Measurements from ENCODE around the gene GMDS.
A peak's percentile ranks its signal among the peaks of the same experiment; 100 is the strongest.

Gene GMDS

DNA sequence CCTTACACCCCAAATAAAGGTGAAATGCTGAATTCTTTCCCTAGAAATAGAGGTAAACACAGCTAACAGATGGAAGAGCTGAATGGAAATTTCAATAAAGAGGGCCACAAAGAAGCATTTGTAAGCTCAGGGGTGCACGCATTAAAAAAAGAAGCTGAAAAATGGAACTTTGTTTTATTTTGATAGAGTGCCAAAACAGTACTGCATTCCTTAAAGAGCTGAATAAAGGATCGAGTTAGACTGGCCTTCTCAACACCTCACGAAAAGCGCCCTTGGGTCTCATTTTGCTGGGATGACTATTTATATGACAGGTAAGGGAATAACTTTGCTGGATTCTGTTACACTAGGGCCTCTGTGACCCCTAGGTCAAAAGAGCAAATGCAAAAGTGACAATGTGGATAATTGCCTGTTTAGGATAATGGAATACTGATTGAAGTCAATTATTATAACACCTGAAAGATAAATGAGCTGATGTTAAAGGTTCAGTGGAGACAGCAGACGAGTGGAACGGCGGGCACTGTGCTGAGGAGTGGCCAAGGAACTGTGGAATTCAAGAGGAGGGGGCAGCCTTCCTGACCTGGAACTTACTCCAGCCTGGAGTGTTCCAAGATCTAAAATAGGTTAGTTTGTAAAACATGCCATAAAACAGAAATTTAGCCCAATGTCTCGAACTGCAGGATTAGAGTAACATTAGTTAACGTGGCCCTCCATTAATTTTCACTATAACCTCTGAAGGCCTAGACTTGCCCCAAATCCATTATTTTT lies 467.3 kb downstream of the GMDS start:
- H3K9me3 ChIP-seq (ENCODE audit: control insufficient read depth, low read length), result no peaks in the 10 kb centered on the region
- no peaks in the 10 kb centered on the region for H3K36me3 ChIP-seq (ENCODE audit: control insufficient read depth, insufficient read depth, low read length)
- H3K27ac ChIP-seq (ENCODE audit: low read depth, low read length, severe bottlenecking), result no peak overlapping the region
- WGBS, 2 experiments (ENCODE audit: insufficient coverage in 2 of 2), result 88 to 89% methylated on average over 9 of the region's 9 CpGs
- H3K4me3 ChIP-seq (ENCODE audit: extremely low read depth, insufficient read depth, low read length, poor library complexity, severe bottlenecking), result no peak overlapping the region
- H3K4me1 ChIP-seq (ENCODE audit: control insufficient read depth, insufficient read depth, low read length, poor library complexity, severe bottlenecking), result no peaks in the 10 kb centered on the region

DNA sequence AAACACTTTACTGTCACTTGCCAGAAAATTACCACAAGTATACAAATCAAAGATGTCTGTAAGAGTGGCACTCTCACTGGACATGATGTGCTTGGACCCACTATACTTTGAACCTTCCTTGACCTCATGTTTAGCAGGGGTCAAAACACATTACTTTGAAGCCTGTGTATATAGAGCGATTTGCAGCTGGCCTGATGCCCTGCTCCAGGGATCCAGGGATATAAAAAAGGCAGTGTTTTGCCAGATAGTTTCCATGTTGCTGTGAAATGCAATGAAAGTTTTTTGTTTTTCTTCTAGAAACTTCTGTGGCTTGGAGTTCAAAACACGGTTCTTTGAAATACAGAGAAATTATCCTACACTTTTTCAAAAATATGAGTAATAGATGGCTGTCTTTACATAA lies 470.0 kb downstream of the GMDS start:
- no peak overlapping the region for H3K4me3 ChIP-seq (ENCODE audit: extremely low read depth, insufficient read depth, low read length, poor library complexity, severe bottlenecking)
- 86 to 92% methylated on average over 1 of the region's 2 CpGs for WGBS, 2 experiments (ENCODE audit: insufficient coverage in 2 of 2)

DNA sequence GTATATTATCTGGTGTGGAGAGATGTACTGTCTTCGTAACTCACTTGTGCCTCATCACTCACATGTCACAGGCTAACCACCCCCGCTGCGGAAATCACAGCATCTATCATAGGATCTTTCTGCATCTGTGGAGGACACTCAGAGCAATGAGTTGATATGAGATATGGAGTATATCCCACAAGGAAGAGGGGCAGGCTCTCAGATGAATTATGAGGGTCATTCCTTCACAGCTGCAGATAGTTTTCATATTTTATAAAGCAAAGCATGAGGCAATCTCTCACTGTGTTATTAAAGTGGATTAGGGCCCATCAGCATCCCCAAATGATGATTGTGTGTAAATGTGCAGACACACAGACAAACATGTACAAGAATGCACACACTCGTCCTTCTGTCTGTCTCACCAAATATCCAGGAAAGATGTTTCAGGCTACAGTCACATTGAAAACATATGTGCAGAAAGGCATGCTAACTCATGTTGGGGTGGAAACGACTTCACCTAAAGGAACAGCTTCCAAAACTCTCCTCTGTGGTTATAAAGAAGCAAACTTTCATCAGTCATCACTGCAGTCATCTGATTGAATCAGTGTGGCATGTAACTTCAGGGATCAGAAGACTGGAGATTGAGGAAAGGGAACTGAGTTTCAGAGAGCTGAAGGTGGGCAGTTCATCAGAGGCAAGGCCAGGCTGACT lies 471.0 kb downstream of the GMDS start:
- WGBS, 2 experiments (ENCODE audit: insufficient coverage in 2 of 2), result 78% methylated on average over 1 of the region's 5 CpGs; no CpG with 5 or more reads in 1 of the 2 experiments
- H3K27ac ChIP-seq (ENCODE audit: low read depth, low read length, severe bottlenecking), result no peak overlapping the region
- H3K9me3 ChIP-seq (ENCODE audit: control insufficient read depth, low read length), result no peaks in the 10 kb centered on the region
- no peaks in the 10 kb centered on the region for H3K36me3 ChIP-seq (ENCODE audit: control insufficient read depth, insufficient read depth, low read length)
- no peaks in the 10 kb centered on the region for H3K4me1 ChIP-seq (ENCODE audit: control insufficient read depth, insufficient read depth, low read length, poor library complexity, severe bottlenecking)
- H3K4me3 ChIP-seq (ENCODE audit: extremely low read depth, insufficient read depth, low read length, poor library complexity, severe bottlenecking), result no peak overlapping the region

More for the DNA sequence above, 470.0 kb downstream of the GMDS start:
- no peaks in the 10 kb centered on the region for H3K9me3 ChIP-seq (ENCODE audit: control insufficient read depth, low read length)
- H3K36me3 ChIP-seq (ENCODE audit: control insufficient read depth, insufficient read depth, low read length), result no peaks in the 10 kb centered on the region
- H3K27ac ChIP-seq (ENCODE audit: low read depth, low read length, severe bottlenecking), result no peak overlapping the region
- H3K4me1 ChIP-seq (ENCODE audit: control insufficient read depth, insufficient read depth, low read length, poor library complexity, severe bottlenecking), result no peaks in the 10 kb centered on the region

DNA sequence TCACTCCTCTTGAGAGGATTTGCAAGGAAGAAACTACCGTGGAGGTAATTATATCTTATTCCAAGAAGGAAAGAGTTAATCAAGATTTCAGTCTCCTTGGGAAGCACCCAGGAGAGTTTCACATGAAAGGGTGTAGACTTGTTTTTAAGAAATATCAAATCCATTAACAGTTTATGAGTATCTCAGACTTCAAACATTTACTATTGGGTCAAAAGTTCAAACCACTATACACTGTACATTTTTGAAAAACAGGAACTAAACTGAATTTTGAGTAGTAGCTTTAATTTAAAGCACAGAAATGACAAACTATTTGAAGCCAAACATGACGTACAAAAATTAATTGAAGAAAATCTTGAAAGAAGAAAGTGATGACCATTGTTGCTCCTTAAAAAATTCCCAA lies 471.7 kb downstream of the GMDS start:
- WGBS, 2 experiments (ENCODE audit: insufficient coverage in 2 of 2), result 100% methylated on average over 2 of the region's 2 CpGs; no CpG with 5 or more reads in 1 of the 2 experiments
- Histone ChIP-seq H3K36me3 (ENCODE audit: control insufficient read depth, insufficient read depth, low read length) (no peaks in the 10 kb centered on the region), H3K9me3 (ENCODE audit: control insufficient read depth, low read length) (no peaks in the 10 kb centered on the region), H3K4me1 (ENCODE audit: control insufficient read depth, insufficient read depth, low read length, poor library complexity, severe bottlenecking) (no peaks in the 10 kb centered on the region), H3K4me3 (ENCODE audit: extremely low read depth, insufficient read depth, low read length, poor library complexity, severe bottlenecking) (no peak overlapping the region), H3K27ac (ENCODE audit: low read depth, low read length, severe bottlenecking) (no peak overlapping the region)

DNA sequence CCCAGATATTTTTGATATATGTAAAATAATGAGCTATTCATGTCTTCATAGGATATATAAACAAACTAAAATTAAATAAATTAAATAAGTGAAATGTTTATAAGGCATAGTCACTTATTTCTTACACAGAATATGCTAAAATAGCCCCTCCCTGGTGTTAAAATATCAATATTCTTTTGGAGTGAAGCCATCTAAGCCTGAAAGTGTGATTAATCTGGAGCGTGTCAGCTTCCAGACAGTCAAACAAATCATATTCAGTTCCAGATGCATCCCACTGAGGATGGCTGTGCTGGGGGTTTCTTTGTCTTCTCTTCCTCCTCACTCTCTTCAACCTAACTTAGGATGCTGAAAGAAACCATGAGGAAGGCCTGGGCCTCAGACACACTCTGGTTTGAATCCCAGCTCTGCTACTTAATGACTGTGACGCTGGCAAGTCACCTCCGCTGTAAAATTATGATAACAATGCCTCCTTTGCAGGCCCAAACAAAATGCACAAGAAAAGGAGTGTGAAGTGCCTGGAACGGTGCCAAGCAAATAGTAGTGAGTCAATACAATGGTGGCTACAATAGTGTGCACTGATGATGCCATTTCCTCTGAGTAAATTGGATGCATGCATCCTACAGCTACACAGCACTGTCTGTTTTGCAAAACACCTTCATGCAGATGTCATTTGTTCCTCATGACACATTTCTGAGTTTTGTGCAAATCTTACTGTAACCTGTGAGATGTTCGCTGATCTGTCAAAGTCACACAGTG lies 474.3 kb downstream of the GMDS start:
- no peak overlapping the region for H3K4me3 ChIP-seq (ENCODE audit: extremely low read depth, insufficient read depth, low read length, poor library complexity, severe bottlenecking)
- no peak overlapping the region for H3K27ac ChIP-seq (ENCODE audit: low read depth, low read length, severe bottlenecking)
- WGBS, 2 experiments (ENCODE audit: insufficient coverage in 2 of 2), result 82 to 92% methylated on average over 4 of the region's 5 CpGs
- peaks cover 8% of the 10 kb centered on the region for H3K4me1 ChIP-seq (ENCODE audit: control insufficient read depth, insufficient read depth, low read length, poor library complexity, severe bottlenecking)
- H3K36me3 ChIP-seq (ENCODE audit: control insufficient read depth, insufficient read depth, low read length), result no peaks in the 10 kb centered on the region
- H3K9me3 ChIP-seq (ENCODE audit: control insufficient read depth, low read length), result no peaks in the 10 kb centered on the region

GRCh38 chr6:1770435-1770843 lies 475.0 kb downstream of the GMDS start:
- Histone ChIP-seq H3K36me3 (ENCODE audit: control insufficient read depth, insufficient read depth, low read length) (no peaks in the 10 kb centered on the region), H3K4me3 (ENCODE audit: extremely low read depth, insufficient read depth, low read length, poor library complexity, severe bottlenecking) (no peak overlapping the region), H3K4me1 (ENCODE audit: control insufficient read depth, insufficient read depth, low read length, poor library complexity, severe bottlenecking) (peaks cover 8% of the 10 kb centered on the region), H3K27ac (ENCODE audit: low read depth, low read length, severe bottlenecking) (no peak overlapping the region), H3K9me3 (ENCODE audit: control insufficient read depth, low read length) (no peaks in the 10 kb centered on the region)
- 91 to 95% methylated on average over 6 to 7 of the region's 7 CpGs for WGBS, 2 experiments (ENCODE audit: insufficient coverage in 2 of 2)

GRCh38 chr6:1767481-1768246 lies 477.7 kb downstream of the GMDS start:
- H3K36me3 ChIP-seq (ENCODE audit: control insufficient read depth, insufficient read depth, low read length), result no peaks in the 10 kb centered on the region
- peaks cover 8% of the 10 kb centered on the region for H3K4me1 ChIP-seq (ENCODE audit: control insufficient read depth, insufficient read depth, low read length, poor library complexity, severe bottlenecking)
- WGBS, 2 experiments (ENCODE audit: insufficient coverage in 2 of 2), result 43 to 83% methylated on average over 3 of the region's 7 CpGs
- H3K9me3 ChIP-seq (ENCODE audit: control insufficient read depth, low read length), result no peaks in the 10 kb centered on the region
- no peak overlapping the region for H3K4me3 ChIP-seq (ENCODE audit: extremely low read depth, insufficient read depth, low read length, poor library complexity, severe bottlenecking)
- H3K27ac ChIP-seq (ENCODE audit: low read depth, low read length, severe bottlenecking), result peak overlapping the region; percentile 6

DNA sequence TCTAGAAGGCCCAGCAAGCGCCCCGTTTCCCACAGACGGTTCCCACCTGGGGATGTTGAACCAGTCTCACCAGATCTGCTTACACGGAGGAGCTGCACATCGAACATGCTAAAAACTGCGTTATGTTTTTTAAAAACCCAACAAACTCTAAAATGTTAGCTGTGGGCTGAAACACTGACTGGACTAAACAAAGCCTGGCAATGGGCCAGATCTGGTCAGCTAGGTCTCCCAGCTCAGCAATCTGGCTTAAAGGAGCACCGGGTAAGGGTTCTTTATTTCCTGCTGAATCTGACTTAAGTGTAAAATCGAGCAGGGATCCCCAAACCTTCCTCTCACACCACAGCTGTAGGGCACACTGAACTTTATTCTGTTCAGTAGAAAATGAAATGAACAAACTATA lies 478.8 kb downstream of the GMDS start:
- no peak overlapping the region for H3K27ac ChIP-seq (ENCODE audit: low read depth, low read length, severe bottlenecking)
- 83 to 92% methylated on average over 4 to 8 of the region's 8 CpGs for WGBS, 2 experiments (ENCODE audit: insufficient coverage in 2 of 2)
- no peaks in the 10 kb centered on the region for H3K36me3 ChIP-seq (ENCODE audit: control insufficient read depth, insufficient read depth, low read length)
- no peaks in the 10 kb centered on the region for H3K9me3 ChIP-seq (ENCODE audit: control insufficient read depth, low read length)
- peaks cover 8% of the 10 kb centered on the region for H3K4me1 ChIP-seq (ENCODE audit: control insufficient read depth, insufficient read depth, low read length, poor library complexity, severe bottlenecking)
- H3K4me3 ChIP-seq (ENCODE audit: extremely low read depth, insufficient read depth, low read length, poor library complexity, severe bottlenecking), result no peak overlapping the region

GRCh38 chr6:1765160-1765903 lies 480.1 kb downstream of the GMDS start:
- 91 to 98% methylated on average over 9 to 12 of the region's 17 CpGs for WGBS, 2 experiments (ENCODE audit: insufficient coverage in 2 of 2)
- Histone ChIP-seq H3K36me3 (ENCODE audit: control insufficient read depth, insufficient read depth, low read length) (no peaks in the 10 kb centered on the region), H3K4me1 (ENCODE audit: control insufficient read depth, insufficient read depth, low read length, poor library complexity, severe bottlenecking) (peaks cover 8% of the 10 kb centered on the region), H3K9me3 (ENCODE audit: control insufficient read depth, low read length) (no peaks in the 10 kb centered on the region), H3K27ac (ENCODE audit: low read depth, low read length, severe bottlenecking) (no peak overlapping the region), H3K4me3 (ENCODE audit: extremely low read depth, insufficient read depth, low read length, poor library complexity, severe bottlenecking) (no peak overlapping the region)
